Measurements from ENCODE around the gene ITFG2. TPM values are rescaled to one million over a fixed set of nuclear protein-coding genes. Genes with fewer than 3 reads are reported as not detected.

ITFG2 gene
- total RNA-seq, 1 donor from 2014 or later, result 17.6 TPM

GRCh38 chr12:2797721-2798418 is 14.6 kb upstream of the ITFG2 start:
- no peaks in the 10 kb centered on the region for H3K27me3 ChIP-seq (ENCODE audit: control insufficient read depth, insufficient read depth, low read length)
- FAIRE-seq (peak; percentile 43), DNase-seq (ENCODE audit: low read depth) (no peak)
- no peak overlapping the region for H3K4me3 ChIP-seq (ENCODE audit: low read depth, low read length)
- H3K36me3 ChIP-seq (ENCODE audit: control insufficient read depth, insufficient read depth, low read length), result peaks cover 43% of the 10 kb centered on the region
- TF ChIP-seq, protein P1, sequence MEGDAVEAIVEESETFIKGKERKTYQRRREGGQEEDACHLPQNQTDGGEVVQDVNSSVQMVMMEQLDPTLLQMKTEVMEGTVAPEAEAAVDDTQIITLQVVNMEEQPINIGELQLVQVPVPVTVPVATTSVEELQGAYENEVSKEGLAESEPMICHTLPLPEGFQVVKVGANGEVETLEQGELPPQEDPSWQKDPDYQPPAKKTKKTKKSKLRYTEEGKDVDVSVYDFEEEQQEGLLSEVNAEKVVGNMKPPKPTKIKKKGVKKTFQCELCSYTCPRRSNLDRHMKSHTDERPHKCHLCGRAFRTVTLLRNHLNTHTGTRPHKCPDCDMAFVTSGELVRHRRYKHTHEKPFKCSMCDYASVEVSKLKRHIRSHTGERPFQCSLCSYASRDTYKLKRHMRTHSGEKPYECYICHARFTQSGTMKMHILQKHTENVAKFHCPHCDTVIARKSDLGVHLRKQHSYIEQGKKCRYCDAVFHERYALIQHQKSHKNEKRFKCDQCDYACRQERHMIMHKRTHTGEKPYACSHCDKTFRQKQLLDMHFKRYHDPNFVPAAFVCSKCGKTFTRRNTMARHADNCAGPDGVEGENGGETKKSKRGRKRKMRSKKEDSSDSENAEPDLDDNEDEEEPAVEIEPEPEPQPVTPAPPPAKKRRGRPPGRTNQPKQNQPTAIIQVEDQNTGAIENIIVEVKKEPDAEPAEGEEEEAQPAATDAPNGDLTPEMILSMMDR (IDR thresholded peaks at IDR 0.05; ENCODE audit: insufficient read depth, low read length, severe bottlenecking), result peak; percentile 5

- FAIRE-seq, result no peak
These were observed 12.4 kb upstream of the ITFG2 start for GRCh38 chr12:2800046-2800570.

DNA sequence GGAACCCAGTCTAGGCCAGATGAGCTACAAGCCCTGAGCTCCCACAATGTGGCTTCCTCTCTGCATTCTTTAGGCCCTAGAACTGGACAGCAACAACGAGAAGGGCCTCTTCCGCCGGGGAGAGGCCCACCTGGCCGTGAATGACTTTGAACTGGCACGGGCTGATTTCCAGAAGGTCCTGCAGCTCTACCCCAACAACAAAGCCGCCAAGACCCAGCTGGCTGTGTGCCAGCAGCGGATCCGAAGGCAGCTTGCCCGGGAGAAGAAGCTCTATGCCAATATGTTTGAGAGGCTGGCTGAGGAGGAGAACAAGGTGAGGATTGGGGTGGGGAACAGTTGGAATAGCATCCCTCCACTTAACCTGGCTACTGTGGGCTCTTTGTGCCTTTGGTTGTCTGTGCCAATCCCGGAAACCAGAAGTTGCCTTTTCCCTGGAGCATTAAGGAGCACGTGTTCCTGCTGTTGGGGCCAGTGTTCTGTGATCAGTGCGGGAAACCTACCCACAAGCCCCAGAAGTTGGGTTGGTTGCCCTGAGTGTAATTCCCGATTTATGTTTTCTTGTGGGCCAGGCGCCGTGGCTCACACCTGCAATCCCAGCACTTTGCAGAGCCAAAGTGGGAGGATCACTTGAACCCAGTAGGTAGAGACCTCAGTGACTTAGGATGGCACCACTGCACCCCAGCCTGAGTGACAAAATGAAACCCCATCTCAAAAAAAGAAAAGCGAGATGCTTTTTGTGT is 11.3 kb upstream of the ITFG2 start:
- H3K4me3 ChIP-seq (ENCODE audit: low read depth, low read length), result no peak overlapping the region
- H3K36me3 ChIP-seq (ENCODE audit: control insufficient read depth, insufficient read depth, low read length), result peaks cover 56% of the 10 kb centered on the region
- FAIRE-seq (no peak), DNase-seq (ENCODE audit: low read depth) (no peak)
- H3K27me3 ChIP-seq (ENCODE audit: control insufficient read depth, insufficient read depth, low read length), result no peaks in the 10 kb centered on the region
- TF ChIP-seq, protein P1 (IDR thresholded peaks at IDR 0.05; ENCODE audit: insufficient read depth, low read length, severe bottlenecking), result no peak

More at GRCh38 chr12:2800046-2800570, 12.4 kb upstream of the ITFG2 start:
- no peak overlapping the region for H3K4me3 ChIP-seq (ENCODE audit: low read depth, low read length)
- peak; percentile 61 for DNase-seq (ENCODE audit: low read depth)
- no peaks in the 10 kb centered on the region for H3K27me3 ChIP-seq (ENCODE audit: control insufficient read depth, insufficient read depth, low read length)
- TF ChIP-seq, protein P1 (IDR thresholded peaks at IDR 0.05; ENCODE audit: insufficient read depth, low read length, severe bottlenecking), result no peak
- peaks cover 56% of the 10 kb centered on the region for H3K36me3 ChIP-seq (ENCODE audit: control insufficient read depth, insufficient read depth, low read length)

GRCh38 chr12:2803635-2804392 is 8.7 kb upstream of the ITFG2 start:
- DNase-seq (ENCODE audit: low read depth) (no peak), FAIRE-seq (no peak)
- Histone ChIP-seq H3K27me3 (ENCODE audit: control insufficient read depth, insufficient read depth, low read length) (no peaks in the 10 kb centered on the region), H3K36me3 (ENCODE audit: control insufficient read depth, insufficient read depth, low read length) (peaks cover 41% of the 10 kb centered on the region), H3K4me3 (ENCODE audit: low read depth, low read length) (no peak overlapping the region)
- TF ChIP-seq, protein P1 (IDR thresholded peaks at IDR 0.05; ENCODE audit: insufficient read depth, low read length, severe bottlenecking), result no peak

- FAIRE-seq, result no peak
- no peak for DNase-seq (ENCODE audit: low read depth)
- Histone ChIP-seq H3K4me3 (ENCODE audit: low read depth, low read length) (no peak overlapping the region), H3K36me3 (ENCODE audit: control insufficient read depth, insufficient read depth, low read length) (peaks cover 36% of the 10 kb centered on the region), H3K27me3 (ENCODE audit: control insufficient read depth, insufficient read depth, low read length) (no peaks in the 10 kb centered on the region)
- TF ChIP-seq, protein P1 (IDR thresholded peaks at IDR 0.05; ENCODE audit: insufficient read depth, low read length, severe bottlenecking), result no peak
These were observed 7.9 kb upstream of the ITFG2 start for GRCh38 chr12:2804393-2805142.
